WTC11 (cell line): ENCODE measurements around the gene GATM. TPM values are rescaled to one million over a fixed set of nuclear protein-coding genes. Genes with fewer than 3 reads are reported as not detected.

Experiments used
- ATAC-seq: fragments of 200-7000 bp; cut with Tn5 transposase; 2 replicates; pipeline ENCODE4 v1.10.0; 2021; ENCODE audit warnings: mild to moderate bottlenecking, moderate library complexity
- CTCF ChIA-PET: fragments of 300-600 bp; sonication (Branson Sonifier 250); formaldehyde crosslinking; loops from one replicate; lab custom pipeline; 2021; ENCODE audit warnings: antibody characterized with exemption; lab: Charles Lee
- POLR2A ChIA-PET: fragments of 350-600 bp; sonication (Branson Sonifier 250); formaldehyde crosslinking; loops from one replicate; lab custom pipeline; 2021; ENCODE audit warnings: antibody characterized with exemption; lab: Charles Lee
- DNase-seq: peaks from one replicate; pipeline ENCODE4 v3.0.0; 2021; ENCODE audit warnings: low spot score
- H3K27ac Mint-ChIP-seq: 2 replicates; pipeline ENCODE4 v1.8.0; 2021; ENCODE audit warnings: mixed read lengths
- H3K27me3 Mint-ChIP-seq: 2 replicates; pipeline ENCODE4 v1.8.0; 2021; ENCODE audit warnings: low read depth, mild to moderate bottlenecking, moderate library complexity, mixed read lengths
- H3K36me3 Mint-ChIP-seq: 2 replicates; pipeline ENCODE4 v1.8.0; 2021; ENCODE audit warnings: mixed read lengths
- H3K4me1 Mint-ChIP-seq: 2 replicates; pipeline ENCODE4 v1.8.0; 2022; ENCODE audit warnings: mixed read lengths
- H3K4me3 Mint-ChIP-seq: 2 replicates; pipeline ENCODE4 v1.8.0; 2021; ENCODE audit warnings: mild to moderate bottlenecking, moderate library complexity, mixed read lengths
- H3K9me3 Mint-ChIP-seq: 2 replicates; pipeline ENCODE4 v1.8.0; 2021; ENCODE audit warnings: mixed read lengths
- AR ChIP-seq: fragments of 250-450 bp; sonication (Bioruptor Pico); IDR thresholded peaks from 2 replicates; pipeline ENCODE4 v1.9.0; 2021; ENCODE audit warnings: mild to moderate bottlenecking
- CREM ChIP-seq: sonication (generic); formaldehyde crosslinking; IDR thresholded peaks from 2 replicates; pipeline ENCODE4 v1.8.1; 2022; ENCODE audit warnings: mild to moderate bottlenecking, missing genetic modification reagents, moderate library complexity
- E2F1 ChIP-seq: sonication (generic); formaldehyde crosslinking; IDR thresholded peaks from 2 replicates; pipeline ENCODE4 v1.8.0; 2022; ENCODE audit warnings: mild to moderate bottlenecking, missing genetic modification reagents
- GTF2I ChIP-seq: fragments of 250-450 bp; sonication (Bioruptor Pico); conservative IDR thresholded peaks from 2 replicates; pipeline ENCODE4 v1.4.0; 2021; ENCODE audit warnings: mild to moderate bottlenecking
- HMGA2 ChIP-seq: fragments of 250-450 bp; sonication (Bioruptor Pico); IDR thresholded peaks from 2 replicates; pipeline ENCODE4 v1.4.0; 2021; ENCODE audit warnings: mild to moderate bottlenecking, moderate library complexity
- IRF2 ChIP-seq: sonication (generic); formaldehyde crosslinking; IDR thresholded peaks from 2 replicates; pipeline ENCODE4 v1.8.0; 2022; ENCODE audit warnings: low read depth, missing genetic modification reagents, borderline replicate concordance
- PRDM15 ChIP-seq: sonication (generic); formaldehyde crosslinking; IDR thresholded peaks from 2 replicates; pipeline ENCODE4 v1.8.0; 2022; ENCODE audit warnings: missing genetic modification reagents
- RORB ChIP-seq: fragments of 250-450 bp; sonication (Bioruptor Pico); IDR thresholded peaks from 2 replicates; pipeline ENCODE4 v1.9.0; 2021; ENCODE audit warnings: mild to moderate bottlenecking
- TEAD4 ChIP-seq: sonication (generic); formaldehyde crosslinking; IDR thresholded peaks from 2 replicates; pipeline ENCODE4 v1.8.0; 2022; ENCODE audit warnings: mild to moderate bottlenecking, missing genetic modification reagents
- TP53 ChIP-seq: sonication (generic); formaldehyde crosslinking; IDR thresholded peaks from 2 replicates; pipeline ENCODE4 v1.8.1; 2023; ENCODE audit warnings: mild to moderate bottlenecking, missing genetic modification reagents
- ZBTB43 ChIP-seq: sonication (generic); formaldehyde crosslinking; IDR thresholded peaks from 2 replicates; pipeline ENCODE4 v1.8.1; 2023; ENCODE audit warnings: mild to moderate bottlenecking, missing genetic modification reagents
- ZMAT4 ChIP-seq: fragments of 250-450 bp; sonication (Bioruptor Pico); IDR thresholded peaks from 2 replicates; pipeline ENCODE4 v1.9.0; 2021; ENCODE audit warnings: mild to moderate bottlenecking
- ZNF121 ChIP-seq: sonication (generic); formaldehyde crosslinking; IDR thresholded peaks from 2 replicates; pipeline ENCODE4 v1.8.0; 2023; ENCODE audit warnings: missing genetic modification reagents
- ZNF219 ChIP-seq: sonication (generic); formaldehyde crosslinking; IDR thresholded peaks from 2 replicates; pipeline ENCODE4 v1.8.0; 2023; ENCODE audit warnings: missing genetic modification reagents, mild to moderate bottlenecking, borderline replicate concordance
- ZNF416 ChIP-seq: fragments of 250-450 bp; sonication (Bioruptor Pico); IDR thresholded peaks from 2 replicates; pipeline ENCODE4 v1.9.0; 2021; ENCODE audit warnings: mild to moderate bottlenecking, inconsistent platforms
- ZSCAN18 ChIP-seq: fragments of 250-450 bp; sonication (Bioruptor Pico); IDR thresholded peaks from 2 replicates; pipeline ENCODE4 v2.1.2; 2022; ENCODE audit warnings: mild to moderate bottlenecking, moderate library complexity
- total RNA-seq: library from RNA; stranded (reverse); gene quantifications from 3 replicates; pipeline ENCODE4 v1.2.3, GENCODE V29; 2021
- TF ChIP-seq, protein P1 (sequence below): sonication (generic); formaldehyde crosslinking; IDR thresholded peaks from 2 replicates; pipeline ENCODE4 v1.8.0; 2023; ENCODE audit warnings: mild to moderate bottlenecking, missing genetic modification reagents
- TF ChIP-seq, protein P2 (sequence below): sonication (generic); formaldehyde crosslinking; IDR thresholded peaks from 2 replicates; pipeline ENCODE4 v1.8.1; 2023; ENCODE audit warnings: mild to moderate bottlenecking, missing genetic modification reagents, moderate library complexity

The GATM gene
- total RNA-seq, 1 experiment from 2014 or later: 10.1 TPM

GRCh38 chr15:45363801-45364200, 14.5 kb downstream of the GATM start (continued):
- TF ChIP-seq ZBTB43 (CRISPR knock-in tag) (no peak), TP53 (CRISPR knock-in tag) (no peak), CREM (CRISPR knock-in tag) (no peak), GTF2I (CRISPR knock-in tag) (no peak), AR (CRISPR knock-in tag) (no peak), RORB (no peak)
- TF ChIP-seq, protein P1, sequence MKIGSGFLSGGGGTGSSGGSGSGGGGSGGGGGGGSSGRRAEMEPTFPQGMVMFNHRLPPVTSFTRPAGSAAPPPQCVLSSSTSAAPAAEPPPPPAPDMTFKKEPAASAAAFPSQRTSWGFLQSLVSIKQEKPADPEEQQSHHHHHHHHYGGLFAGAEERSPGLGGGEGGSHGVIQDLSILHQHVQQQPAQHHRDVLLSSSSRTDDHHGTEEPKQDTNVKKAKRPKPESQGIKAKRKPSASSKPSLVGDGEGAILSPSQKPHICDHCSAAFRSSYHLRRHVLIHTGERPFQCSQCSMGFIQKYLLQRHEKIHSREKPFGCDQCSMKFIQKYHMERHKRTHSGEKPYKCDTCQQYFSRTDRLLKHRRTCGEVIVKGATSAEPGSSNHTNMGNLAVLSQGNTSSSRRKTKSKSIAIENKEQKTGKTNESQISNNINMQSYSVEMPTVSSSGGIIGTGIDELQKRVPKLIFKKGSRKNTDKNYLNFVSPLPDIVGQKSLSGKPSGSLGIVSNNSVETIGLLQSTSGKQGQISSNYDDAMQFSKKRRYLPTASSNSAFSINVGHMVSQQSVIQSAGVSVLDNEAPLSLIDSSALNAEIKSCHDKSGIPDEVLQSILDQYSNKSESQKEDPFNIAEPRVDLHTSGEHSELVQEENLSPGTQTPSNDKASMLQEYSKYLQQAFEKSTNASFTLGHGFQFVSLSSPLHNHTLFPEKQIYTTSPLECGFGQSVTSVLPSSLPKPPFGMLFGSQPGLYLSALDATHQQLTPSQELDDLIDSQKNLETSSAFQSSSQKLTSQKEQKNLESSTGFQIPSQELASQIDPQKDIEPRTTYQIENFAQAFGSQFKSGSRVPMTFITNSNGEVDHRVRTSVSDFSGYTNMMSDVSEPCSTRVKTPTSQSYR (CRISPR knock-in tag): no peak
- TF ChIP-seq, protein P2, sequence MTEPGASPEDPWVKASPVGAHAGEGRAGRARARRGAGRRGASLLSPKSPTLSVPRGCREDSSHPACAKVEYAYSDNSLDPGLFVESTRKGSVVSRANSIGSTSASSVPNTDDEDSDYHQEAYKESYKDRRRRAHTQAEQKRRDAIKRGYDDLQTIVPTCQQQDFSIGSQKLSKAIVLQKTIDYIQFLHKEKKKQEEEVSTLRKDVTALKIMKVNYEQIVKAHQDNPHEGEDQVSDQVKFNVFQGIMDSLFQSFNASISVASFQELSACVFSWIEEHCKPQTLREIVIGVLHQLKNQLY (CRISPR knock-in tag): no peak

DNA sequence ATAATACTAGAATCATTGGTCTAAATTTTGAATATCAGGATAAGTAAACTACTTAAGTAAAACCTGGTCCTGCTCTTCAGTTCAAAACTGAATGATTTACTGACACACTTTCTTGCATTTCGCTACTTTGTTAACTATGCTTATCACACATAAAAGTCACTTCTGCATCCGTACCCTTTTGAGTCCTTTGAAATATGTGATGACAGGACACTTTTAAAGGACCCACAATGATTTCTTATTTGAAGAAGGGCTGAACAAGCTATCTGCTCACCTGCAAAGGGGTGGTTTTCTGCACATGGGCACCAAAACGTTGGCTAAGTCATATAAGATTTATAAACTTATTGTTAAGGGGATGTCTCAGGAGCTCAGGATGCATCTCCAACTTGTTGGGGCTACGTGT, 15.0 kb downstream of the GATM start:
- Mint-ChIP-seq H3K27me3 (no peaks in the 10 kb centered on the region; the same call in 1 of the 2 replicates), H3K9me3 (no peaks in the 10 kb centered on the region), H3K27ac (no peak overlapping the region), H3K4me1 (no peaks in the 10 kb centered on the region)
- CTCF ChIA-PET: interaction anchor here (0.6 to 1.4 kb wide), 3 partner anchors 48 to 245 kb away, joined by 3 to 4 read pairs (median 3); no protein-coding TSS in a partner anchor
- ATAC-seq: no peak
- POLR2A ChIA-PET: no interaction called here
- no peak for TF ChIP-seq E2F1 (CRISPR knock-in tag)
- TF ChIP-seq ZNF121 (CRISPR knock-in tag): no peak
- TF ChIP-seq ZSCAN18: no peak
- no peak for TF ChIP-seq HMGA2 (CRISPR knock-in tag)
- no peak for TF ChIP-seq ZNF416 (CRISPR knock-in tag)
- no peak for TF ChIP-seq ZNF219 (CRISPR knock-in tag)
- no peak for TF ChIP-seq TEAD4 (CRISPR knock-in tag)
- no peak for TF ChIP-seq CREM (CRISPR knock-in tag)
- no peak for TF ChIP-seq PRDM15
- TF ChIP-seq ZMAT4 (CRISPR knock-in tag): no peak
- no peak for TF ChIP-seq IRF2 (CRISPR knock-in tag)
- TF ChIP-seq, all 79 proteins: peak for 0
- DNase-seq: no peak
- Mint-ChIP-seq H3K4me3 (no peak overlapping the region), H3K36me3 (peaks cover 3% of the 10 kb centered on the region; the same call in 1 of the 2 replicates)
